Measurements from ENCODE around the gene TRAF6. TPM values are rescaled to one million over a fixed set of nuclear protein-coding genes. Genes with fewer than 3 reads are reported as not detected.
A peak's percentile ranks its signal among the peaks of the same experiment; 100 is the strongest.

Gene TRAF6
- total and polyA plus RNA-seq, 9 of the 15 experiments (the other 6 are each of a cell fraction or from before 2014, with no cell fraction given) = 2.0 to 13.1 (median 8.2) TPM

DNA sequence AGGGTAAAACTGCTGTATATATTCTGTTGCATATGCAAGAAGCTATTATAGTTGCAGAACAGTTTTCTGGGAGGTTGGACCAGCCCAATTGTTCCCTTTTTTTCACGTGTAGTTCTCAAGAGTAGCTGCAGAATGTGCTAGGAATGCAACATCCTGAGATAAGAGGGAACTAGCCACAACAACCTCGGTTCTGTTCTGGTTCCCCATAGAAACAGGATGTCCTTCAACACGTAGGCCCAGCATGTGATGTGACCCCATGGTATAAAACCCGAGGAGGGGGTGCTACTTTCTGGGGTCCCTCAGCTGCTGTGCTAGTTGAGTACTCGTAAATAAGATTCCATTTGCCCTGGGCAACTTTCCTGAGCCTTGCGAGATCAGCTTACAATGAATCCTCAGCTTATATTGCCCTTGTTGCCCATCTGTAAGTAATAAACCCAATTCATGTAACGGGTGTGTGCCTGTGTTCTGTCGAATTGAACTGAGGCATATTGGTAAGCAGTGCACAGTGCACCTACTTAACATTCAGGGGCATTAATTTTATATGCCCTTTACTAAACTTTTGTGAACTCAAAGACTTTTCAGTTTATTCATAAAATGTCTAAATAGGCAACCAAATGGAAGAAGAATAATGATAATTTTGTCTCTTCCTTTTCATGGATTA is 23.0 kb upstream of the TRAF6 start:
- TF ChIP-seq, protein P1, sequence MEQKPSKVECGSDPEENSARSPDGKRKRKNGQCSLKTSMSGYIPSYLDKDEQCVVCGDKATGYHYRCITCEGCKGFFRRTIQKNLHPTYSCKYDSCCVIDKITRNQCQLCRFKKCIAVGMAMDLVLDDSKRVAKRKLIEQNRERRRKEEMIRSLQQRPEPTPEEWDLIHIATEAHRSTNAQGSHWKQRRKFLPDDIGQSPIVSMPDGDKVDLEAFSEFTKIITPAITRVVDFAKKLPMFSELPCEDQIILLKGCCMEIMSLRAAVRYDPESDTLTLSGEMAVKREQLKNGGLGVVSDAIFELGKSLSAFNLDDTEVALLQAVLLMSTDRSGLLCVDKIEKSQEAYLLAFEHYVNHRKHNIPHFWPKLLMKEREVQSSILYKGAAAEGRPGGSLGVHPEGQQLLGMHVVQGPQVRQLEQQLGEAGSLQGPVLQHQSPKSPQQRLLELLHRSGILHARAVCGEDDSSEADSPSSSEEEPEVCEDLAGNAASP (IDR thresholded peaks at IDR 0.05) = no peak
- TF ChIP-seq ZNF134 (CRISPR knock-in tag; conservative IDR thresholded peaks at IDR 0.05) (no peak), PURB (CRISPR knock-in tag; IDR thresholded peaks at IDR 0.05; ENCODE audit: low read depth) (no peak), MYNN (IDR thresholded peaks at IDR 0.05) (no peak), MYNN (CRISPR knock-in tag; IDR thresholded peaks at IDR 0.05) (no peak), SMC3 (conservative IDR thresholded peaks at IDR 0.05; ENCODE audit: insufficient read depth, low read depth, low read length) (no peak)
- TF ChIP-seq, protein P2, sequence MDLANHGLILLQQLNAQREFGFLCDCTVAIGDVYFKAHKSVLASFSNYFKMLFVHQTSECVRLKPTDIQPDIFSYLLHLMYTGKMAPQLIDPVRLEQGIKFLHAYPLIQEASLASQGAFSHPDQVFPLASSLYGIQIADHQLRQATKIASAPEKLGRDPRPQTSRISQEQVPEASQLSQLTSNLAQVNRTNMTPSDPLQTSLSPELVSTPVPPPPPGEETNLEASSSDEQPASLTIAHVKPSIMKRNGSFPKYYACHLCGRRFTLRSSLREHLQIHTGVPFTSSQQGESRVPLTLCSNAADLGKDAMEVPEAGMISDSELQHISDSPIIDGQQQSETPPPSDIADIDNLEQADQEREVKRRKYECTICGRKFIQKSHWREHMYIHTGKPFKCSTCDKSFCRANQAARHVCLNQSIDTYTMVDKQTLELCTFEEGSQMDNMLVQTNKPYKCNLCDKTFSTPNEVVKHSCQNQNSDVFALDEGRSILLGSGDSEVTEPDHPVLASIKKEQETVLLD (IDR thresholded peaks at IDR 0.05) = no peak
- TF ChIP-seq, protein P3, sequence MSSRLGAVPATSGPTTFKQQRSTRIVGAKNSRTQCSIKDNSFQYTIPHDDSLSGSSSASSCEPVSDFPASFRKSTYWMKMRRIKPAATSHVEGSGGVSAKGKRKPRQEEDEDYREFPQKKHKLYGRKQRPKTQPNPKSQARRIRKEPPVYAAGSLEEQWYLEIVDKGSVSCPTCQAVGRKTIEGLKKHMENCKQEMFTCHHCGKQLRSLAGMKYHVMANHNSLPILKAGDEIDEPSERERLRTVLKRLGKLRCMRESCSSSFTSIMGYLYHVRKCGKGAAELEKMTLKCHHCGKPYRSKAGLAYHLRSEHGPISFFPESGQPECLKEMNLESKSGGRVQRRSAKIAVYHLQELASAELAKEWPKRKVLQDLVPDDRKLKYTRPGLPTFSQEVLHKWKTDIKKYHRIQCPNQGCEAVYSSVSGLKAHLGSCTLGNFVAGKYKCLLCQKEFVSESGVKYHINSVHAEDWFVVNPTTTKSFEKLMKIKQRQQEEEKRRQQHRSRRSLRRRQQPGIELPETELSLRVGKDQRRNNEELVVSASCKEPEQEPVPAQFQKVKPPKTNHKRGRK (tag; IDR thresholded peaks at IDR 0.05) = no peak
- 3% methylated on average over 8 of the region's 8 CpGs for WGBS (ENCODE audit: insufficient coverage, low coverage, missing lambda C conversion rate)
- Histone ChIP-seq H4K20me1 (replicated peaks; ENCODE audit: control insufficient read depth, insufficient read depth, low read length) (no peaks in the 10 kb centered on the region), H3K4me2 (ENCODE audit: insufficient read depth, low read length) (no peak overlapping the region), H3K9ac (ENCODE audit: insufficient read depth in 1 of 2, low read depth in 2 of 2, low read length in 2 of 2) (no peak overlapping the region), H3K9me1 (ENCODE audit: control insufficient read depth, insufficient read depth, low read length) (no peaks in the 10 kb centered on the region), H3K27me3 (ENCODE audit: control insufficient read depth in 2 of 2, insufficient read depth in 2 of 2, low read length in 2 of 2) (no peaks in the 10 kb centered on the region), H3K36me3 (ENCODE audit: control insufficient read depth, insufficient read depth, low read length) (no peaks in the 10 kb centered on the region), H3K4me1 (replicated peaks in 1 of 2; ENCODE audit: control insufficient read depth in 2 of 2, insufficient read depth in 2 of 2, low read length in 2 of 2) (no peaks in the 10 kb centered on the region), H2AFZ (ENCODE audit: low read depth, low read length) (no peak overlapping the region), H3K9me3 (replicated peaks; ENCODE audit: control insufficient read depth, insufficient read depth, low read depth, low read length) (no peaks in the 10 kb centered on the region), H3K79me2 (ENCODE audit: control insufficient read depth, insufficient read depth, low read length) (no peaks in the 10 kb centered on the region), H3K4me3 (no peak overlapping the region), H3K27ac (ENCODE audit: extremely low read depth, low read depth, low read length) (no peak overlapping the region)
- ATAC-seq = no peak
- intact Hi-C loops (cut with micrococcal nuclease) (no loop called here), in situ Hi-C loops (cut with MboI) (no loop called here)
- CTCF ChIA-PET (ENCODE audit: low intra/inter-chr PET ratio) = no interaction called here
- peak; percentile 35 for FAIRE-seq
- DNase-seq (ENCODE audit: extremely low read depth in 1 of 4, low spot score in 3 of 4) = no peak
- POLR2A ChIA-PET = no interaction called here
- no TSS peak for BruUV-seq (replicated peaks)
